ENCODE measurements around the gene PTPRK. TPM values are rescaled to one million over a fixed set of nuclear protein-coding genes. Genes with fewer than 3 reads are reported as not detected.

The PTPRK gene
- total and polyA plus RNA-seq, 2 of the 13 experiments (the other 11 are each of a cell fraction or from before 2014, with no cell fraction given): 43.6 to 98.3 TPM

DNA sequence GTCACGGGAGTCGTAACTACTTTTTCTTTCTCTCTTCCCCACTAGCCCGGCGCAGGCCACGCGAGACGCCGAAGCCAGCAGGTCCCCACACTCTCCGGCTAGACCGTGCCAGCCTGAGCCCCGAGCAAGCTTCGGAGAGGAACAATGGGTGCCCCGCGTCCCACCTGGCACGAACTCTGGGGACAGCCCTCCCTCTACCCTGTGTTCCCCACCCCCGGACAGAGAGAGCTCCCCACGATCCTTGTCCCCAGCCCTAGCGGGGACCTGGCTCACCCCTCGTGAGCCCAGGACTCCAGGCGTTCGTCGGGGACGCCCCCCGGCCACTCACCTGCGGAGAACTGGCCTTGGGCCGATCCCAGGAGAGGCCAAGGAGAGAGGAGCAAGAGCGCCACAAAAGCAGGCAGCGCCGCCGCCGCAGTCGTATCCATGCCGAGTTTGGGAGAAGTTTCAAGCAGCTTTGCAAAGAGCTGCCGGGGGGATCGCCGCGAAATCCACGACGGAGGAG is 416 bp downstream of the PTPRK start (continued):
- TF ChIP-seq ZNF124 (CRISPR knock-in tag; IDR thresholded peaks at IDR 0.05) (peak; percentile 8; the same call in 1 of the 2 replicates), KLF13 (CRISPR knock-in tag; IDR thresholded peaks at IDR 0.05) (no peak; the same call in 1 of the 2 replicates), ZFP36L1 (CRISPR knock-in tag; IDR thresholded peaks at IDR 0.05) (0 out of 2 replicates have a peak, but pooled peaks have one; percentile 9), ZNF720 (CRISPR knock-in tag; IDR thresholded peaks at IDR 0.05) (no peak), HOMEZ (CRISPR knock-in tag; IDR thresholded peaks at IDR 0.05; ENCODE audit: low read depth) (no peak), XRCC5 (optimal IDR thresholded peaks at IDR 0.05; ENCODE audit: low read length) (no peak), MED8 (CRISPR knock-in tag; IDR thresholded peaks at IDR 0.05; ENCODE audit: insufficient replicate concordance) (no peak), ZNF512 (CRISPR knock-in tag; IDR thresholded peaks at IDR 0.05) (no peak), KIAA2018 (CRISPR knock-in tag; IDR thresholded peaks at IDR 0.05; ENCODE audit: borderline replicate concordance) (no peak), ZSCAN22 (CRISPR knock-in tag; IDR thresholded peaks at IDR 0.05) (peak; percentile 39; the same call in 1 of the 2 replicates), THYN1 (CRISPR knock-in tag; IDR thresholded peaks at IDR 0.05; ENCODE audit: borderline replicate concordance, low read depth) (no peak), KDM6A (CRISPR knock-in tag; IDR thresholded peaks at IDR 0.05; ENCODE audit: low read depth) (0 out of 2 replicates have a peak, but pooled peaks have one; percentile 3), PCBP1 (IDR thresholded peaks at IDR 0.05; ENCODE audit: borderline replicate concordance, low read depth, low read length) (0 out of 2 replicates have a peak, but pooled peaks have one; percentile 67), FOXA1 (IDR thresholded peaks at IDR 0.05) (no peak), FOXA1 (CRISPR knock-in tag; IDR thresholded peaks at IDR 0.05) (no peak; the same call in 1 of the 2 replicates)
- TF ChIP-seq, protein P1, sequence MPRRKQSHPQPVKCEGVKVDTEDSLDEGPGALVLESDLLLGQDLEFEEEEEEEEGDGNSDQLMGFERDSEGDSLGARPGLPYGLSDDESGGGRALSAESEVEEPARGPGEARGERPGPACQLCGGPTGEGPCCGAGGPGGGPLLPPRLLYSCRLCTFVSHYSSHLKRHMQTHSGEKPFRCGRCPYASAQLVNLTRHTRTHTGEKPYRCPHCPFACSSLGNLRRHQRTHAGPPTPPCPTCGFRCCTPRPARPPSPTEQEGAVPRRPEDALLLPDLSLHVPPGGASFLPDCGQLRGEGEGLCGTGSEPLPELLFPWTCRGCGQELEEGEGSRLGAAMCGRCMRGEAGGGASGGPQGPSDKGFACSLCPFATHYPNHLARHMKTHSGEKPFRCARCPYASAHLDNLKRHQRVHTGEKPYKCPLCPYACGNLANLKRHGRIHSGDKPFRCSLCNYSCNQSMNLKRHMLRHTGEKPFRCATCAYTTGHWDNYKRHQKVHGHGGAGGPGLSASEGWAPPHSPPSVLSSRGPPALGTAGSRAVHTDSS (CRISPR knock-in tag; conservative IDR thresholded peaks at IDR 0.05): no peak

All from HepG2 (cell line).